ENCODE measurements around the gene UBAP2. TPM values are rescaled to one million over a fixed set of nuclear protein-coding genes. Genes with fewer than 3 reads are reported as not detected.

The UBAP2 gene
- total RNA-seq (2014; rRNA removed; shearing (Covaris generic)) = 9.4 and 15.2 TPM in 2 replicates

DNA sequence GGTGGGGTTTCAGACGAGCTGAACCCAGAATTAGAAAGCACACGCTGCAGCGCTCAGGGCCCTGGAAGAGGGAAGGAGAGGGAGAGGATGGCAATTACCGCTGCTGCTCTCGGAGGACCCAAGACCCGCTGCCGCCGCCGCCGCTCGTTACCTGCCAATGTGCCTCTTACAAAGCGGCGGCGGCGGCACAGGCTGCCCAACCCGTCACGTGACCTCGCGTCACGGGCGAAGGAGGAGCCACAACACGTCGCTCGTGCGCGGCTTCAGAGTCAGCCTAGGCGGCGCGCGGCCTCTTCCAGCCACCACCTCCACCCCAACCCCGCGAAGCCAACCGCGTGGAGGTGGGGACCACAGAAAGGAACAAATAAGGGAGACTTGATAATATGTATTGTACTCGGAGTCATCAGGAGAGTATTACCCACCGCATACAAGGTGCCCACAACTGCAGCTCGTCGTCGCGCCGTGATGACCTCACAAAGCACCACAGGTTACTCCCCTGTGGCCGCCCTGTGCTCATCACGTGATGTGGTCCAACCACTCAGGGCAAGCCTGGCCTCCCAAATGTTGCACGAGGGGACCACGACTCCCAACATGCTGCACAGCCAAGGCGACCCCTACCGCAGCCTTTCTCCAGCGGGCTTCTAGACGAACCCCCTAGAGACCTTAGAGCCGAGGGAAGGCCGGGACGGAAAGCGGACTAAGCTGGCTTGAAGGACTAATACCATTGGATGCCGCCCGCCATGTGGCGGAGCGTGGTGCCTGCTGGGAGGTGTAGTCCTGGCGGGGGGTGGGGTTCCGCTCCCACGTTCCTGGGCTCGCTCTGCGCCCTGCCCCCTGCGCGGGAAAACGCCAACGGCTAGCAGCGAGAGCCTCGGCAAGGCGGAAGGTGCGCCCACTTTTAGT is at the start of gene UBAP2:
UBAP2 (minus strand) TSS at position 161 of the 903 bp plus-strand sequence. CDS start 31,739 bp downstream, outside the sequence.
- DNase-seq (ENCODE audit: low read depth) = peak; percentile 97

- no peak for DNase-seq (ENCODE audit: low read depth)
Observed at GRCh38 chr9:34098307-34098706, 49.6 kb upstream of the UBAP2 start.

- no peak for DNase-seq (ENCODE audit: low read depth)
Observed at GRCh38 chr9:34097865-34098264, 49.2 kb upstream of the UBAP2 start.

GRCh38 chr9:34096751-34097150 is 48.1 kb upstream of the UBAP2 start:
- no peak for DNase-seq (ENCODE audit: low read depth)

DNA sequence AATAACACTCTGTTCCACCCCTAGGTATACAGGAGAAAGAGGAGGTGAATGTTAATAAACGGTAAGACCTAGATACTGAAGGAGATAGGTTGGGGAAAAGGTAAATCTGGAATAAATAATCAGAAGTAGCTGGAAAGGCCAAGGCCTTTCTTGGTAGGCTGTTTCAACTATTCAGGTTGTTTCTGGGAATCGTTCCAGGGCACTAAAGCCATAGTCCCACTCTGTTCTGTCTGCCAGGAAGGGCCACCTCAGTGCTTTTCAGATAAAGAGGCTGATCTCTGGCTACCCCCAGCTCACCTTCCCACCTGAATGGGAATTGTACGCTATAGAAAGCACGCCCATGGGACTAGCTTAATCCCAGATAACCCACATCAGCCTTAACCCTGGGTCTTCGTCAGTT is 44.9 kb upstream of the UBAP2 start:
- DNase-seq (ENCODE audit: low read depth) = no peak

DNA sequence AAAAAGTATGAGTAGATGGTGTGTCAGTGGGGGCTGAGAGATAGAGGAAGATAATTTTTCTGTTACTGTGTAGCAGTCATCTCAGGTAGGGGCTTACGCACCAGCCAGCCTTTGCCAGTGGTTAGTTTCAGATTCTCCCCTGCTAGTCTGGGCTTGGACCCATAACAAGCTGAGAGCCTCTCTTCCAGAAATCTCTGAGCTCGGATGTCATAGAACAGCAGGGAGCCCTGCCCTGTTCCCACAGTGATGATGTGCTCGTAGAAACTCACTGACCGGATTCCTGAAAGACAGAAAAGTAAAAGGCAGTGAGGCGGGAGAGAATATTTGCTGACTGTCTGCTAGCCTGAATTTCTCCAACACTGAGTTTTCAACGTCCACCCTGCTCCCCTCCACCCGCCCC is 40.6 kb upstream of the UBAP2 start:
- no peak for DNase-seq (ENCODE audit: low read depth)

GRCh38 chr9:34087370-34087769 is 38.7 kb upstream of the UBAP2 start:
- no peak for DNase-seq (ENCODE audit: low read depth)

GRCh38 chr9:34086864-34087263 is 38.2 kb upstream of the UBAP2 start:
- DNase-seq (ENCODE audit: low read depth) = no peak

GRCh38 chr9:34085581-34086500 is 37.2 kb upstream of the UBAP2 start:
- no peak for DNase-seq (ENCODE audit: low read depth)

- no peak for DNase-seq (ENCODE audit: low read depth)
Observed at GRCh38 chr9:34084562-34084961, 35.9 kb upstream of the UBAP2 start.

- DNase-seq (ENCODE audit: low read depth) = peak; percentile 84
Observed at GRCh38 chr9:34079181-34079580, 30.5 kb upstream of the UBAP2 start.

GRCh38 chr9:34072868-34073590 is 24.3 kb upstream of the UBAP2 start:
- peak; percentile 86 for DNase-seq (ENCODE audit: low read depth)

- DNase-seq (ENCODE audit: low read depth) = no peak
Observed at GRCh38 chr9:34072410-34072809, 23.7 kb upstream of the UBAP2 start.

GRCh38 chr9:34070606-34071324 is 22.1 kb upstream of the UBAP2 start:
- DNase-seq (ENCODE audit: low read depth) = no peak

- no peak for DNase-seq (ENCODE audit: low read depth)
Observed at GRCh38 chr9:34069831-34070230, 21.1 kb upstream of the UBAP2 start.

DNA sequence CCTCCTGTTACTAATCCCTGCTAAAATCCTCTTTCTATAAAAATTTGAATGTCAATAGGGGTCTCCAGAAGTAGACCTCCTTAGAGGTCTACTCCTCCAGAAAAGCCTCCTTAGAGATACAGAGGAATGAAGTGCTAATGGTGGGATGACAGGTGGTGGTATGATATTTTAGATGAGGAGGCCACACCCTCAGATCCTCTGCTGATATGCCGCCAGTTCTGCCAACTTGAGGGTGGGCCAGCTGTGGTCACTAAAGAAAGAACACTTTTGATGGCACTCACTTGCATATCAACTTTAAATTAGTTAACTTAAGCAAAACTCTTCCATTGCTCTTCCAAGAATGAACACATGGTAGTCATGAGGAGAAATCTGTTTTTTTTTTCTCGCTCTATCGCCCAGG is 16.9 kb upstream of the UBAP2 start:
- DNase-seq (ENCODE audit: low read depth) = no peak

DNA sequence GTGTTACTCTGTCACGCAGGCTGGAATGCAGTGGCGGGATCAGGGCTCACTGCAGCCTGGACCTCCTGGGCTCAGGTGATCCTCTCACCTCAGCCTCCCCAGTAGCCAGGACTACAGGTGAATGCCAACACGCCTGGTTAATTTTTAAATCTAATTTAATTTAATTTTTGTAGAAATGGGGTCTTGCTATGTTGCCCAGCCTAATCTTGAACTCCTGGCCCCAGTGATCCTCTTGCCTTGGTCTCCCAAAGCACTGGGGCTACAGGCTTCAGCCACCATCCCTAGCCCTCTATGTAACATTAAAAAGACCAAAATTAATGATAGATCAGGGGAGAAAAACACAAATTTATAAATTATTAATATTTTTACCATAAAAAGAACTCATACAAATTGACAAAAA is 11.3 kb upstream of the UBAP2 start:
- DNase-seq (ENCODE audit: low read depth) = no peak

- DNase-seq (ENCODE audit: low read depth) = no peak
Observed at GRCh38 chr9:34059281-34059680, 10.6 kb upstream of the UBAP2 start.

DNA sequence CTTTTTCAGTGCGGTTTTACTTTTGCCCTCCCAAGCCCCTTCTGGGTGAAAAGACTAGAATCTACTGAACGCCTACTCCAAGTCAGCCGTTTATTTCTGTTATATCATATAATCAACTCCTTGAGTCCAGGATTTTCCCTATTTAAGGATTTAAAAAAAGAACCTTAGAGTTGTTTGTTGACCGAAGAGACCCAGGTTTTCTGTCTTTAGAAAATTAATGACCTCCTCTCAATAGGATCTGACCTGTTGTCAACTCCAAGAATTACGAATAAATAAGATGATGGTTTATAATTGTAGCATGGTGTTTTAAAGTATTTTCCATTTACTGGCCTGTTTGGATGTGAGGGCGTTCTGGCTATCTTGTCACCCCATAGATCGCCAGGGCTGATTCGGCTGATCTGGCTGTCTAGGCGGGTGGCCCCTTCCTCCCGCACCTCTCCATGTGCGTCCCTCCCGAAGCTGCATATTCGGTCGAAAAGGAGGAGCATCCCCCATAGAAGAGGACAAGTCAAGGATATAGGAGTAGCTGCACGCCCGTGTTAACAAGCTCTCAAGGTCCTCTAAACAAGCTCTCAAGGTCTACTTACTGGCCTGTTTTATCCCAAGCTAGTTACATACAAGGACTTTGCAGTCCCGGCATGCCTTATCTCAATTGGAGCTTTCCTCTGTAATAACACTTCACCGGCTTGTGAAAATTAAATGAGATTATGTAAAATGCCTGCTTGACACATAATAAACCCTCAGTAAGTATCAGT is 1.1 kb upstream of the UBAP2 start:
- DNase-seq (ENCODE audit: low read depth) = no peak
